GM13977 (cell line): ENCODE data around the gene ACTG1.

Experiments used
- DNase-seq: peaks from one replicate; pipeline ENCODE4 v3.0.0; 2012; ENCODE audit warnings: low spot score
- CTCF ChIP-seq: IDR thresholded peaks from 2 replicates; pipeline ENCODE4 v1.5.1; 2012; ENCODE audit warnings: mild to moderate bottlenecking, control low read depth; ENCODE audit not compliant: insufficient read depth; ENCODE audit errors: extremely low read depth, missing control alignments
- in situ Hi-C: fragments of 300-500 bp; cut with MboI; formaldehyde crosslinking; loops from one replicate; pipeline ENCODE4 v1.12.0; 2022; ENCODE audit warnings: low sequenced_read_pairs, low pct_unique_long_range_greater_than_20kb, mixed read lengths, inconsistent platforms; ENCODE audit not compliant: unreplicated experiment

Gene ACTG1

GRCh38 chr17:81544281-81544974, 31.8 kb upstream of the ACTG1 start:
- TF ChIP-seq CTCF, result no peak
- in situ Hi-C loops, result no loop called here
- no peak for DNase-seq

GRCh38 chr17:81543756-81544155, 31.2 kb upstream of the ACTG1 start:
- in situ Hi-C loops, result no loop called here
- no peak for DNase-seq
- TF ChIP-seq CTCF, result no peak

GRCh38 chr17:81543339-81543675, 30.7 kb upstream of the ACTG1 start:
- DNase-seq, result no peak
- no peak for TF ChIP-seq CTCF
- in situ Hi-C loops, result no loop called here

- no peak for TF ChIP-seq CTCF
- in situ Hi-C loops, result no loop called here
Observed at GRCh38 chr17:81542431-81543338, 30.1 kb upstream of the ACTG1 start.

GRCh38 chr17:81541123-81541522, 28.5 kb upstream of the ACTG1 start:
- TF ChIP-seq CTCF, result no peak
- in situ Hi-C loops, result no loop called here
- no peak for DNase-seq

More at GRCh38 chr17:81542431-81543338, 30.1 kb upstream of the ACTG1 start:
- no peak for DNase-seq

- no peak for DNase-seq
- in situ Hi-C loops, result no loop called here
- no peak for TF ChIP-seq CTCF
Observed at GRCh38 chr17:81540676-81541027, 28.1 kb upstream of the ACTG1 start.
